ENCODE results near the gene HSPG2. TPM values are rescaled to one million over a fixed set of nuclear protein-coding genes. Genes with fewer than 3 reads are reported as not detected.

HSPG2 gene
- total RNA-seq, 1 experiment from 2014 or later: 171 TPM

- ATAC-seq (no peak), DNase-seq (ENCODE audit: low read depth, low spot score) (no peak)
- POLR2A ChIA-PET: no interaction called here
- H3K4me3 ChIP-seq (ENCODE audit: low read depth in 2 of 2, low read length in 2 of 2): no peak overlapping the region
- CTCF ChIA-PET: no interaction called here
- in situ Hi-C loops (cut with HindIII; ENCODE audit: low pct_unique_long_range_greater_than_20kb, low sequenced_read_pairs): no loop called here
- 0 out of 2 replicates have a peak overlapping the region, but pooled peaks have one; percentile 2 for H3K27ac ChIP-seq (ENCODE audit: low read length)
- TF ChIP-seq REST (IDR thresholded peaks at IDR 0.05; ENCODE audit: insufficient read depth in 1 of 2, low read depth in 2 of 2, low read length in 1 of 2) (no peak), SIN3A (IDR thresholded peaks at IDR 0.05; ENCODE audit: borderline replicate concordance, insufficient read depth, low read depth, low read length) (no peak), CTCF (IDR thresholded peaks at IDR 0.05) (no peak), POLR2AphosphoS5 (IDR thresholded peaks at IDR 0.05; ENCODE audit: low read depth, low read length) (no peak), TCF7L2 (IDR thresholded peaks at IDR 0.05; ENCODE audit: low read depth, low read length) (no peak)
- H3K27me3 ChIP-seq (ENCODE audit: control insufficient read depth, insufficient read depth, low read length): no peaks in the 10 kb centered on the region
- no TSS peak for BruUV-seq (replicated peaks)
- no peaks in the 10 kb centered on the region for H3K9me3 ChIP-seq (ENCODE audit: control insufficient read depth, insufficient read depth, low read depth, low read length)
- H3K4me1 ChIP-seq (ENCODE audit: control insufficient read depth, insufficient read depth, low read length): peaks cover 51% of the 10 kb centered on the region
- H3K36me3 ChIP-seq (ENCODE audit: control insufficient read depth, insufficient read depth, low read length): no peaks in the 10 kb centered on the region
- intact Hi-C loops (cut with micrococcal nuclease; ENCODE audit: unreplicated experiment): no loop called here
These were observed 37.8 kb downstream of the HSPG2 start for GRCh38 chr1:21899267-21899810.

- in situ Hi-C loops (cut with HindIII; ENCODE audit: low pct_unique_long_range_greater_than_20kb, low sequenced_read_pairs): no loop called here
- ChIA-PET POLR2A (no interaction called here), CTCF (no interaction called here)
- Histone ChIP-seq H3K27ac (ENCODE audit: low read length) (no peak overlapping the region), H3K36me3 (ENCODE audit: control insufficient read depth, insufficient read depth, low read length) (no peaks in the 10 kb centered on the region), H3K9me3 (ENCODE audit: control insufficient read depth, insufficient read depth, low read depth, low read length) (no peaks in the 10 kb centered on the region), H3K27me3 (ENCODE audit: control insufficient read depth, insufficient read depth, low read length) (no peaks in the 10 kb centered on the region), H3K4me1 (ENCODE audit: control insufficient read depth, insufficient read depth, low read length) (peaks cover 47% of the 10 kb centered on the region), H3K4me3 (ENCODE audit: low read depth in 2 of 2, low read length in 2 of 2) (no peak overlapping the region)
- BruUV-seq (replicated peaks): no TSS peak
- DNase-seq (ENCODE audit: low read depth, low spot score) (no peak), ATAC-seq (no peak)
- intact Hi-C loops (cut with micrococcal nuclease; ENCODE audit: unreplicated experiment): no loop called here
- TF ChIP-seq SIN3A (IDR thresholded peaks at IDR 0.05; ENCODE audit: borderline replicate concordance, insufficient read depth, low read depth, low read length): no peak
These were observed 38.5 kb downstream of the HSPG2 start for GRCh38 chr1:21898326-21899200.

GRCh38 chr1:21897844-21898243 lies 39.3 kb downstream of the HSPG2 start:
- ChIA-PET POLR2A (no interaction called here), CTCF (no interaction called here)
- ATAC-seq (no peak), DNase-seq (ENCODE audit: low read depth, low spot score) (no peak)
- Histone ChIP-seq H3K9me3 (ENCODE audit: control insufficient read depth, insufficient read depth, low read depth, low read length) (no peaks in the 10 kb centered on the region), H3K27ac (ENCODE audit: low read length) (no peak overlapping the region; the same call in 1 of the 2 replicates), H3K4me3 (ENCODE audit: low read depth in 2 of 2, low read length in 2 of 2) (no peak overlapping the region), H3K27me3 (ENCODE audit: control insufficient read depth, insufficient read depth, low read length) (no peaks in the 10 kb centered on the region), H3K36me3 (ENCODE audit: control insufficient read depth, insufficient read depth, low read length) (no peaks in the 10 kb centered on the region), H3K4me1 (ENCODE audit: control insufficient read depth, insufficient read depth, low read length) (peaks cover 44% of the 10 kb centered on the region)
- in situ Hi-C loops (cut with HindIII; ENCODE audit: low pct_unique_long_range_greater_than_20kb, low sequenced_read_pairs) (no loop called here), intact Hi-C loops (cut with micrococcal nuclease; ENCODE audit: unreplicated experiment) (no loop called here)
- TF ChIP-seq CTCF (IDR thresholded peaks at IDR 0.05): no peak
- no peak for TF ChIP-seq REST (IDR thresholded peaks at IDR 0.05; ENCODE audit: insufficient read depth in 1 of 2, low read depth in 2 of 2, low read length in 1 of 2)
- TF ChIP-seq SIN3A (IDR thresholded peaks at IDR 0.05; ENCODE audit: borderline replicate concordance, insufficient read depth, low read depth, low read length): no peak
- no TSS peak for BruUV-seq (replicated peaks)

Measured in Panc1 (cell line).